ENCODE data around the gene TPCN1.
A peak's percentile ranks its signal among the peaks of the same experiment; 100 is the strongest.

DNA sequence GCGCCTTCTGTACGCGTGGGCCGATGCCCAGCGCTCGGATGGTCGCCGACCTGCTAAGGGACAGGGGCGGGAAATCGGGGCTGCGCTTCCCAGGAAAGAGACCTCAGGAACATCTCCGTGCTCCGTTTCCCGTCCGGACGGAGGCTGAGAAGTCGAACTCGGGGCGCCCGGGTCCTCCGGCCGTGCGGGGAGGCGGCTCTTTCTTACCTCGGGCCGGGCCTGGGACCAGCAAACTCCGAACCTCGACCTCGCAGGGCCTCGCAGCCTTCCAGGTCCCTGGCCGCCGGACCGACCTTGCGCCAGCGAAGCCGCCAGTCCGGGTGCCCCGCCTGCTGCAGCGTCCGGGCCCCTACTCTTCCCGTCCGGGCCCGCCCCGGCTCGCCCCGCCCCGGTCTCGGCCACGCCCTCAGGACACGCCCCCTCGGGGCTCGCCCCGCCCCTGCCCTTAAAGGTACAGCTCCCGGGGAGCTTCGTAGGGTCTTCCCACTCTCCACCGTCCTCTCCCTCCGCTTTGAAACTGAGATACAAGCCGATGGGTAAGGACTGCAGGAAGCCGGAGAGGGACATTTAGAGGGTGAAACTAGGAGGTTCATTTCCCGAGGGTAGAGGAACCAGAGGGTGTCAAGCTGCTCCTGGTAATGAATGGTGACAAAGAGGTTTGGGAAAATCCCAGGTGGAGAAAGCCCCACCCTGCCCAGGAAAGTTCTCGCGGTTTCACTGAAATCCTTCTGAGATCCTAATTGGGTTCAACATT is 113.7 kb downstream of the TPCN1 start, which contains the start of gene SLC8B1:
- TF ChIP-seq, protein P1, sequence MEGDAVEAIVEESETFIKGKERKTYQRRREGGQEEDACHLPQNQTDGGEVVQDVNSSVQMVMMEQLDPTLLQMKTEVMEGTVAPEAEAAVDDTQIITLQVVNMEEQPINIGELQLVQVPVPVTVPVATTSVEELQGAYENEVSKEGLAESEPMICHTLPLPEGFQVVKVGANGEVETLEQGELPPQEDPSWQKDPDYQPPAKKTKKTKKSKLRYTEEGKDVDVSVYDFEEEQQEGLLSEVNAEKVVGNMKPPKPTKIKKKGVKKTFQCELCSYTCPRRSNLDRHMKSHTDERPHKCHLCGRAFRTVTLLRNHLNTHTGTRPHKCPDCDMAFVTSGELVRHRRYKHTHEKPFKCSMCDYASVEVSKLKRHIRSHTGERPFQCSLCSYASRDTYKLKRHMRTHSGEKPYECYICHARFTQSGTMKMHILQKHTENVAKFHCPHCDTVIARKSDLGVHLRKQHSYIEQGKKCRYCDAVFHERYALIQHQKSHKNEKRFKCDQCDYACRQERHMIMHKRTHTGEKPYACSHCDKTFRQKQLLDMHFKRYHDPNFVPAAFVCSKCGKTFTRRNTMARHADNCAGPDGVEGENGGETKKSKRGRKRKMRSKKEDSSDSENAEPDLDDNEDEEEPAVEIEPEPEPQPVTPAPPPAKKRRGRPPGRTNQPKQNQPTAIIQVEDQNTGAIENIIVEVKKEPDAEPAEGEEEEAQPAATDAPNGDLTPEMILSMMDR (IDR thresholded peaks at IDR 0.05), result no peak
- peak; percentile 91 to 92 for TF ChIP-seq POLR2A (IDR thresholded peaks at IDR 0.05)

Data from Peyer's patch (tissue), 4 donors.